HUES48 (cell line): Measurements from ENCODE around the gene UBL4A.

ENCODE experiments used
- H3K27ac ChIP-seq: one replicate; pipeline ENCODE4 v1.7.0; 2013; ENCODE audit warnings: low read depth, low read length, inconsistent platforms
- H3K27me3 ChIP-seq: 2 replicates; pipeline ENCODE4 v1.6.1; 2013; ENCODE audit warnings: mild to moderate bottlenecking, low read length; ENCODE audit not compliant: control insufficient read depth, insufficient read depth
- H3K36me3 ChIP-seq: 2 replicates; pipeline ENCODE4 v1.6.1; 2013; ENCODE audit warnings: low read length; ENCODE audit not compliant: control insufficient read depth, insufficient read depth
- H3K4me1 ChIP-seq: 2 replicates; pipeline ENCODE4 v1.6.1; 2013; ENCODE audit warnings: mild to moderate bottlenecking, low read length; ENCODE audit not compliant: control insufficient read depth, insufficient read depth
- H3K4me3 ChIP-seq: 2 replicates; pipeline ENCODE4 v1.5.1; 2013; ENCODE audit warnings: mild to moderate bottlenecking, low read depth, low read length
- H3K9ac ChIP-seq: 2 replicates; pipeline ENCODE4 v1.6.1; 2013; ENCODE audit warnings: mild to moderate bottlenecking, low read depth, low read length, moderate library complexity
- H3K9me3 ChIP-seq: 2 replicates; pipeline ENCODE4 v1.6.1; 2013; ENCODE audit warnings: low read length; ENCODE audit not compliant: control insufficient read depth, insufficient read depth

UBL4A gene

DNA sequence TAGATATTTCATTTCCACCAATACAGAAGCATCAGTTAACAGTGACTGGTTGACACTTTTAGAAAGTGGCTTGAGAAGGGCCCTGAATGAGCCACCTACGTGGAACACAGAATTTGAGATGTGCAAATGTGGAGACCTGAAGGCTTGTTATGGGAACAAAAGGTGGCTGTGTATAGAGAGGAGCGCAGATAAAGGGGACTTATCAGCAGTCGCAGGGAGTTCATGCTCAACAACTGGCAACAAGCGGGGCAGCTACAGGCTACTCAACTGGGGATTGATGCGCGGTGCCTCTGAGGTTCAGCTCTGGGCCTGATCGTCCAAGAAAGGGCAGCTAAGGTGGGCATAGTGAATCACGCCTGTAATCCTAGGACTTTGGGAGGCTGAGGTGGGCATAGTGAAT, 33.0 kb upstream of the UBL4A start:
- Histone ChIP-seq H3K27ac (no peak overlapping the region), H3K36me3 (no peaks in the 10 kb centered on the region), H3K27me3 (0 out of 2 replicates have a peak, but pooled peaks cover 7% of the 10 kb centered on the region), H3K9me3 (peaks cover 23% of the 10 kb centered on the region), H3K4me3 (no peak overlapping the region), H3K4me1 (peaks cover 12% of the 10 kb centered on the region; the same call in 1 of the 2 replicates), H3K9ac (no peak overlapping the region)

DNA sequence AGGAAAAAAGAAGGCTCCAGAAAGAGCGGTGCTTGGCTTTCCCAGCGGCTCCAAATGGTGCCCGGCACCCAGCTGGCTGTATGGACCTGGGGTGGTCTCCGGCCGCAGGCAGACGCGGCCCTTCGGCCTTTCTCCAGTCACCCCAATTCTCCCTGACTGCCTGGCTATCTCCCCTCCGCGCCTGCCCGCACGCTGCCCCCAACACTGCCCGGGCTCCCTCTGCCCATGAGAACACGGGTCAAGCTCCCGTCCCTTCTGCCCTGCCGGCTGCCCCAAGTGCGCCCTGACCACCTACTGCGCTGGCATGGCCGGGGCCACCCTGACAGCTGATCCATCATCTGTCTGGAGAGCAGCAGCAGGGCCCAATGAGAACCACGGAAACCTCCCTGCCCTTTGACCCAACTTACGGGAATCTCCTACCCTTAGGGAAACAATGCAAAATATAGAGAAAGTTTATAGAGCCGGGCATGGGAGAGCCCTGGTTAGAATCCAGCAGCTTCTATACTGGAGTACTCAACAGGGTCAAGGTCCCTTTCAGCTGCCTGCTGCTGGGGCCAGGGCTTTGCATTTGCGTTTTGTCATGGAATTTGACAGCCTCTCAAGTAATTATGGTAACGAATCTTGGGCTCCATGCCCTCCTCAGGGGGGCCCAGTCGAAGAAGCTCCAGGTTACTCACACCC, 30.8 kb upstream of the UBL4A start:
- Histone ChIP-seq H3K36me3 (no peaks in the 10 kb centered on the region), H3K27me3 (0 out of 2 replicates have a peak, but pooled peaks cover under 1% of the 10 kb centered on the region), H3K4me1 (peaks cover 12% of the 10 kb centered on the region; the same call in 1 of the 2 replicates), H3K9me3 (peaks cover 16% of the 10 kb centered on the region), H3K9ac (peak overlapping the region; percentile 26; the same call in 1 of the 2 replicates), H3K27ac (peak overlapping the region; percentile 93), H3K4me3 (peak overlapping the region; percentile 59)

GRCh38 chrX:154516656-154517100, 30.3 kb upstream of the UBL4A start:
- peak overlapping the region; percentile 59 for H3K4me3 ChIP-seq
- H3K9me3 ChIP-seq: peaks cover 16% of the 10 kb centered on the region
- no peaks in the 10 kb centered on the region for H3K27me3 ChIP-seq
- peaks cover 12% of the 10 kb centered on the region; the same call in 1 of the 2 replicates for H3K4me1 ChIP-seq
- peak overlapping the region; percentile 93 for H3K27ac ChIP-seq
- H3K9ac ChIP-seq: peak overlapping the region; percentile 70
- H3K36me3 ChIP-seq: no peaks in the 10 kb centered on the region

DNA sequence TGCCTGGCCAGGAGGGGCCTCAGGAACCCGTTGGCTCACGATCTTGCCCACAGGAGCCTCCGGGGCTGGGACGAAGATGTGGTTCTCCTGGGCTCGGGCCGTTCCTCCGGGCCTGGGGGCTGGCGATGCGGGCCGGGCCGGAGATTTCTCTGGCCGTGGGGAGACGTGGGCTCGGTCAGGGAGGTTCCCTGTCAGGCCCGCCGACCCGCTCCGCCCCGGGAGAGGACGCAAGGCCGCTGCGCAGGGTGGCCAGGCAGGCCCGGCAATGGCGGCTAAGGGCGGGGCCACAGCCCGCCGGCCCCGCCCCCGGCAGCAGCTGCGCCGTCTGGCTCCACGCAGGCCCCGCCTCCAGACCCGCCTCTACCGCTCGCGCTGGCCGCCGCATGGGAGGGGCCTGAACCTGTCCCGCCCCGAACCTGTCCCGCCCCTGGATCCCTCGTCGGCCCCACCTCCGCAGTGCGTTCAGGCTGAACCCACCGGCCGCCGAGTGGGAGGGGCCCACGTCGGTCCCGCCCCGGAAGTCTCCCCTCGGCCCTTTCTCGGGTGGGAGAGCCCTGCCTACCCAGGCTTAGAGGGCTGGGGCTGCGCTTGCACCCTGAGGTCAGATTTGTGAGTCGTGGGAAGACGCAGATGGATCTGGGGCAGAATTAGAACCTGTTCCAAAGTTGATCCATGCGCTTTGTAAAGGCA, 29.7 kb upstream of the UBL4A start, which contains the start of gene FAM3A:
Gene FAM3A, minus strand, starts transcription at position 267 of the 690 bp plus-strand sequence. CDS start 460 bp downstream, outside the sequence.
- Histone ChIP-seq H3K27me3 (no peaks in the 10 kb centered on the region), H3K9me3 (peaks cover 19% of the 10 kb centered on the region), H3K27ac (peak within 1 kb of the TSS; percentile 93), H3K4me1 (peaks cover 12% of the 10 kb centered on the region; the same call in 1 of the 2 replicates), H3K4me3 (peak within 1 kb of the TSS; percentile 81), H3K36me3 (no peaks in the 10 kb centered on the region), H3K9ac (peak within 1 kb of the TSS; percentile 70)

DNA sequence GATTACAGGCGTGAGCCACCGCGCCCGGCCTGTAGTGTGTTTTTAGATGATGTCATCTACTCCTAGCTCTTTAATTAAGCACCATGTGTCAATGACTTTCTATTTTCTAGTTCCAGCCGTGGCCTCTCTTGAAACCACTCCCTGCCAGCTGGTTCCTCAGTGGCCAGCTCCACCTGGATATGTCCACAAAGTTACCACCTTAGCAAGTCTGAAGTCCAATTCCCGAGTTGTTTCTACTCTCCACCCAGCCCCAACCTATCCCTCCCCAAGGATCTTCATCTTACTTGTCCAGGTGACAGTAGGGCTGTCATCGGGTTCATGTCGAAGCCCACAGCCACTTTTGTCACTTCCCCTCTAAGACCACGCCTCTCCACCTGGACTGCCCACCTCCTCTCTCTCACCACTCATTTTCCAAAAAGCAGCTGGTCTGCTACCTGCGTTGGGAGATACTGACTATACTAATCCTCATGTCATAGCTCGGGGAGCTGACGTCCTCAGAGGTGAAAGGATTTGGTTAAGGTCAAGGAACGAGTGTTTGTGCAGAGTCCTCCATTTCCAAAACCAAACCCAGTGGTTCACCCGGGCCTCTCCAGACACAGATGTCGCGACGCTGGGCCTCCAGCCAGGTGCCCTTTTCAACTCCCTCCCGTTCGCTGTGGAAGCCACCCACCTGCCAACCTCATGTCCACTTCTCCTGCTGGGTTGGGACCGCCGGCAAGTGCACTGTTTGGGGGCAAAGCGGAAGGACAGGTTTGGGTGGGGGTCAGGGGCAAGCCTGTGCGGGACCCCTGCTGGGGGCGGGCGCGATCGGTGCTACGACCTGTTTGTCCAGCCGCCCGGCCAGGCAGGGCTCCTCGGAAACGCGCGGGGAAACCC, 28.9 kb upstream of the UBL4A start:
- peaks cover 12% of the 10 kb centered on the region; the same call in 1 of the 2 replicates for H3K4me1 ChIP-seq
- peak overlapping the region; percentile 81 for H3K4me3 ChIP-seq
- H3K27me3 ChIP-seq: no peaks in the 10 kb centered on the region
- 0 out of 2 replicates have a peak overlapping the region, but pooled peaks have one; percentile 65 for H3K9ac ChIP-seq
- H3K9me3 ChIP-seq: peaks cover 24% of the 10 kb centered on the region
- H3K27ac ChIP-seq: peak overlapping the region; percentile 76
- H3K36me3 ChIP-seq: no peaks in the 10 kb centered on the region

GRCh38 chrX:154513716-154514115, 27.3 kb upstream of the UBL4A start:
- no peaks in the 10 kb centered on the region for H3K27me3 ChIP-seq
- peaks cover 12% of the 10 kb centered on the region; the same call in 1 of the 2 replicates for H3K4me1 ChIP-seq

DNA sequence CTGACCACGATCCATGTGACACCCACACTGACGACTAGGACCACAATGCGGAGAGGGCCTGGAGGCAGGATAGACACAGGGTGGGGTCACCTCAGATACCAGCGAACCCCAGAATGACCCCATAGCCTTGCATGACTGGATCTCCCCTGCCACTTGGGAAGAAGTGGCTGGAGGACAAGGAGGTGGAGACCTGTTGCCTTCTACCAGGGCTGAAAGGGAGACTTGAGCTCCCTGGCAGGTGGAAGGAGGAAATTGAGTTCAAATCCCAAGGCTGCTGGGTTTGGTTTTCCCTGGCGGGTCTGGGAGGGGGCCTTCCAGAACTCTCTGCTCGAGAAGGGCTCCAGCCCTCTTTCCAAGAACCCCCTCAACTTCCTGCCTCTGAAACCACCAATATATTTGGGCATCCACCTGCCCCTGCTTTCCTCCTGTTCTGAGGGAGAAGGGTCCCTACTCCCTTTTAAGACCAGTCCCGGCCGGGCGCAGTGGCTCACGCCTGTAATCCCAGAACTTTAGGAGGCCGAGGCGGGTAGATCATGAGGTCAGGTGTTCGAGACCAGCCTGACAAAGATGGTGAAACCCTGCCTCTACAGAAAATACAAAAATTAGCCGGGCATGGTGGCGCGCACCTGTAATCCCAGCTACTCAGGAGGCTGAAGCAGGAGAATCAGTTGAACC, 26.6 kb upstream of the UBL4A start:
- Histone ChIP-seq H3K27me3 (no peaks in the 10 kb centered on the region), H3K4me3 (no peak overlapping the region), H3K9me3 (peaks cover 34% of the 10 kb centered on the region; the same call in 1 of the 2 replicates), H3K36me3 (peaks cover 9% of the 10 kb centered on the region), H3K9ac (no peak overlapping the region), H3K4me1 (peaks cover 9% of the 10 kb centered on the region; the same call in 1 of the 2 replicates), H3K27ac (no peak overlapping the region)

More at GRCh38 chrX:154513716-154514115, 27.3 kb upstream of the UBL4A start:
- Histone ChIP-seq H3K9ac (no peak overlapping the region), H3K36me3 (peaks cover 9% of the 10 kb centered on the region), H3K4me3 (no peak overlapping the region), H3K27ac (no peak overlapping the region), H3K9me3 (peaks cover 32% of the 10 kb centered on the region; the same call in 1 of the 2 replicates)

DNA sequence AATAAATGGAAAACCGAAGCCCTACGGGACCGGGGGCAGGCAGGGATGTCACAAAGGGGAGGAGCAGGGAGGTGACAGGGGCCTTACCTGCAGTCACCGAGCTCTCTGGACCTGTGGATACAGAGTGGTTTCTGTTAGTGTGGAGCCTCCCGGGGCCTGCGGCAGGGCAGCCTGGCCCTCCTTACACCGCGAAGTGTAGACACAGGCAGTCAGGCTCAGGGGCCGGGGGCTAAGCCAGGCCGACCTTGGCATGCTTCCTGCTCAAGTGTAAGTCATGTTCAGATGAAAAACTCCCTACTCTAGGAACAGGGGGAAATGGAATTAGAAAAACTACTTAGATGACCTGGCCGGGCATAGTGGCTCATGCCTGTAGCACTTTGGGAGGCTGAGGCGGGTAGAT, 25.3 kb upstream of the UBL4A start:
- Histone ChIP-seq H3K9ac (no peak overlapping the region), H3K9me3 (peaks cover 37% of the 10 kb centered on the region; the same call in 1 of the 2 replicates), H3K27ac (no peak overlapping the region), H3K27me3 (no peaks in the 10 kb centered on the region), H3K36me3 (peaks cover 17% of the 10 kb centered on the region), H3K4me3 (no peak overlapping the region), H3K4me1 (no peaks in the 10 kb centered on the region)

DNA sequence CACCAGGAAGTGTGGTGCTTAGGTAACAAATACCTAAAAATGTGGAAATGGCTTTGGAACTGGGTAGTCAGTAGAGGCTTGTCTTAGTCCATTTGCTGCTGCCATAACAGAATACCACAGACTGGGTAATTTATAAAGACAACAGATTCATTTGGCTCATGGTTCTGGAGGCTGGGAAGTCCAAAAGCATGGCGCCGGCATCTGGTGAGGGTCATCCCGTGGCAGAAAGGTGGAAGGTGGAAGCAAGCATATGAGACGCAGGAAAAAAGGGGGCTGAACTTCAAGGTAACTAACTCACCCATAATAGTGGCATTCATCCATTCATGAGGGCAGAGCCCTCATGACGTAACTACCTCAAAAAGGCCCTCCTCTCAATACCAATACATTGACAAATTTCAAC, 23.0 kb upstream of the UBL4A start:
- peaks cover 40% of the 10 kb centered on the region; the same call in 1 of the 2 replicates for H3K9me3 ChIP-seq
- H3K4me1 ChIP-seq: no peaks in the 10 kb centered on the region
- H3K27me3 ChIP-seq: no peaks in the 10 kb centered on the region
- H3K27ac ChIP-seq: no peak overlapping the region
- peaks cover 19% of the 10 kb centered on the region for H3K36me3 ChIP-seq
- H3K4me3 ChIP-seq: no peak overlapping the region
- H3K9ac ChIP-seq: no peak overlapping the region

DNA sequence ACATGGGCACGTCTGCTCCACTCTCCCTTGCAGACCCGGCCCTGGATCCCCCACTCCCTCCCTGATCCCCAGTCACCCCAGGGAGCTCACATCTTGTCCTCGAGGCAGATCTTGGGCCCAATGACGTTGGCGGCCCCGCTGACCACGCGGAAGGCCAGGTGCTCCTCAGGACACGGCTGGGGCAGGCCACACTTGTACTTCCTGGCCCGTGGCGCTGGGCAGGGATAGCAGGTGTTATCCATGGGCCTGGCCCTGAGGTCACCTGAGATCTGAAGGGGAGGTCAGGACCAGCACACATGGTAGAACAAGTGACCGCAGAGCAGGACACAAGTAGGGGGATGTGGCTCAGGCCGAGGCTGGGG, 21.9 kb upstream of the UBL4A start:
- no peaks in the 10 kb centered on the region for H3K27me3 ChIP-seq
- H3K27ac ChIP-seq: no peak overlapping the region
- H3K9ac ChIP-seq: no peak overlapping the region
- no peaks in the 10 kb centered on the region for H3K4me1 ChIP-seq
- H3K4me3 ChIP-seq: no peak overlapping the region
- peaks cover 40% of the 10 kb centered on the region; the same call in 1 of the 2 replicates for H3K9me3 ChIP-seq
- peaks cover 19% of the 10 kb centered on the region for H3K36me3 ChIP-seq
